AG04449 (cell line): ENCODE data around the gene IFRD2.
"Not testable (repeated sequence)": the region's sequence is repeated elsewhere in the genome, so short reads cannot be mapped to it uniquely, and the experiment has no call there.

Experiments used
- CTCF ChIA-PET: fragments of 350-600 bp; formaldehyde crosslinking; extraction: SDS; loops from one replicate; lab custom pipeline; 2021; ENCODE audit warnings: antibody characterized with exemption; lab: Yijun Ruan, JAX
- POLR2A ChIA-PET: fragments of 400-600, 350-600 bp; formaldehyde crosslinking; extraction: SDS; loops from one replicate; lab custom pipeline; 2020; ENCODE audit warnings: antibody characterized with exemption, inconsistent platforms; lab: Yijun Ruan, JAX
- DNase-seq: peaks from one replicate; pipeline ENCODE4 v3.0.0-alpha.2; 2010; ENCODE audit warnings: low read depth, low spot score
- H3K4me3 ChIP-seq: 2 replicates; pipeline ENCODE4 v1.5.1; 2011; ENCODE audit warnings: low read depth, mild to moderate bottlenecking, control low read depth, low read length
- CTCF ChIP-seq: IDR thresholded peaks from one replicate; pipeline ENCODE4 v1.5.1; 2011; ENCODE audit warnings: mild to moderate bottlenecking, moderate library complexity, low read length, control low read depth, inconsistent platforms; ENCODE audit not compliant: insufficient read depth; ENCODE audit errors: missing control alignments

IFRD2 gene

GRCh38 chr3:50249457-50249856, 42.8 kb downstream of the IFRD2 start:
- ChIA-PET CTCF (interaction anchor here (11.0 to 47.4 kb wide), 3 partner anchors 11 to 57 kb away, joined by 125 to 1609 read pairs (median 1609); partner anchors contain the start of genes GNAI2, GNAT1, LSMEM2 and SEMA3B), POLR2A (interaction anchor here (1.0 to 2.5 kb wide), 4 partner anchors 11 to 15 kb away, joined by 3 to 10 read pairs (median 5); partner anchors contain the start of gene GNAI2)
- no peak for DNase-seq
- H3K4me3 ChIP-seq = no peak overlapping the region
- TF ChIP-seq CTCF = no peak

- POLR2A ChIA-PET = interaction anchor here (0.8 to 3.1 kb wide), 4 partner anchors 11 to 16 kb away, joined by 3 to 25 read pairs (median 5); partner anchors contain the start of gene GNAI2
- no peak for TF ChIP-seq CTCF
- no peak overlapping the region for H3K4me3 ChIP-seq
- DNase-seq = no peak
- CTCF ChIA-PET = interaction anchor here (11.0 to 47.4 kb wide), 3 partner anchors 10 to 56 kb away, joined by 125 to 1609 read pairs (median 1609); partner anchors contain the start of genes GNAI2, GNAT1, LSMEM2 and SEMA3B
Observed at GRCh38 chr3:50248387-50248786, 43.8 kb downstream of the IFRD2 start.

- POLR2A ChIA-PET = interaction anchor here (0.7 to 3.1 kb wide), 9 partner anchors 8 to 90 kb away, joined by 3 to 25 read pairs (median 5); partner anchors contain the start of genes GNAI2, HYAL3, NAA80 and SEMA3B
- CTCF ChIA-PET = interaction anchor here (0.6 to 47.4 kb wide), 24 partner anchors 8 to 575 kb away, joined by 3 to 1609 read pairs (median 3); partner anchors contain the start of genes GNAI2, GNAT1, HYAL2 and HYAL3
- no peak for TF ChIP-seq CTCF
- DNase-seq = peak; percentile 65
- H3K4me3 ChIP-seq = peak overlapping the region; percentile 42
Observed at GRCh38 chr3:50246517-50246954, 45.7 kb downstream of the IFRD2 start.

GRCh38 chr3:50245831-50246516, 46.3 kb downstream of the IFRD2 start:
- ChIA-PET POLR2A (interaction anchor here (0.7 to 3.1 kb wide), 9 partner anchors 8 to 91 kb away, joined by 3 to 25 read pairs (median 5); partner anchors contain the start of genes GNAI2, HYAL3, NAA80 and SEMA3B), CTCF (interaction anchor here (0.6 to 47.4 kb wide), 25 partner anchors 7 to 575 kb away, joined by 3 to 1609 read pairs (median 3); partner anchors contain the start of genes GNAI2, GNAT1, HYAL2 and HYAL3)
- peak; percentile 34 for DNase-seq
- H3K4me3 ChIP-seq = peak overlapping the region; percentile 51
- TF ChIP-seq CTCF = peak; percentile 99

- ChIA-PET CTCF (interaction anchor here (0.8 to 47.4 kb wide), 5 partner anchors 11 to 53 kb away, joined by 5 to 1609 read pairs (median 33); partner anchors contain the start of genes GNAT1, LSMEM2 and SEMA3B), POLR2A (no interaction called here)
- DNase-seq = no peak
- no peak for TF ChIP-seq CTCF
- H3K4me3 ChIP-seq = peak overlapping the region; percentile 51; the same call in 1 of the 2 replicates
Observed at GRCh38 chr3:50245251-50245745, 46.9 kb downstream of the IFRD2 start.

GRCh38 chr3:50244813-50245212, 47.4 kb downstream of the IFRD2 start:
- H3K4me3 ChIP-seq, DNase-seq, POLR2A ChIA-PET: not testable (repeated sequence)
- CTCF ChIA-PET = interaction anchor here (0.8 to 47.4 kb wide), 5 partner anchors 10 to 52 kb away, joined by 5 to 1609 read pairs (median 33); partner anchors contain the start of genes GNAT1, LSMEM2 and SEMA3B
